AG08396 (cell line): ENCODE data around the gene RACK1.
"Not testable (repeated sequence)": the region's sequence is repeated elsewhere in the genome, so short reads cannot be mapped to it uniquely, and the experiment has no call there.

ENCODE experiments used
- DNase-seq: peaks from one replicate; pipeline ENCODE4 v3.0.0; 2012; ENCODE audit warnings: low spot score, mixed read lengths

RACK1 gene

DNA sequence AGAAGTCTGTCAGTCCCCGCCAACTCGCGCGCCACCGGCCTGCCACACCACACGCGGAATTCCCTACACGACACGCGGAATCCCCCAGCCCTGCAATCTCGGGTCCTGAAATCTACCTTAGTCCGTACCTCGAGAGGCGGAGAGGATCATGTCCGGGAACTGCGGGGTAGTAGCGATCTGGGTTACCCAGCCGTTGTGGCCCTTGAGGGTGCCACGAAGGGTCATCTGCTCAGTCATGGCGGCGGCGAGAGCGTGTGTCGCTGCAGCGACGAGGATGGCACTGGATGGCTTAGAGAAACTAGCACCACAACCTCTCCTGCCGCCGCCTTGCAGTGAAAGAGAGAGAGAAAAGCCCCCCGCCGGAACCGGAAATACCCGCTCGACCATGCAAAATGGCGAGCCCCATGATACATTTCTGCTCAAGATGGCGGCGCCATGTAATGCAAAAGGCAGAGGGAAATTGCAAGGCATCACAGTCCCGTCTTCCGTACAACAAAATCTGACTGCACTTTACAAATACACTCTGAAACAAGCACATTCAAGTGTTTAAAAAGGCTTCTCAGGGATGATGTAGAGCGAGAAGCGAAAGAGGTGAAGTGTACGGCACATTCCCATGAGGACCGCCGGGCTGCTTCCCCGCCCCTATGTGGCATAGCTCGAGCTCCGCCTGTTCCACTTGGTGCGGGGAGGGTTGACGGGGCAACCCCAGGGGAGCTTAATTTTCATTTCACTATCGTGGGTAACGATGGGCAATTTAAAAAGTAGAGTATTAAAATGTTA, at the start of gene RACK1:
Gene RACK1, minus strand, starts transcription at position 343 of the 780 bp plus-strand sequence. Its CDS starts 106 bp downstream, at position 237.
- peak; percentile 86 for DNase-seq

GRCh38 chr5:181287331-181287730, 43.6 kb upstream of the RACK1 start:
- DNase-seq = not testable (repeated sequence)

- DNase-seq = not testable (repeated sequence)
Observed at GRCh38 chr5:181285962-181286705, 42.4 kb upstream of the RACK1 start.

- DNase-seq = not testable (repeated sequence)
Observed at GRCh38 chr5:181283841-181284755, 40.4 kb upstream of the RACK1 start.

DNA sequence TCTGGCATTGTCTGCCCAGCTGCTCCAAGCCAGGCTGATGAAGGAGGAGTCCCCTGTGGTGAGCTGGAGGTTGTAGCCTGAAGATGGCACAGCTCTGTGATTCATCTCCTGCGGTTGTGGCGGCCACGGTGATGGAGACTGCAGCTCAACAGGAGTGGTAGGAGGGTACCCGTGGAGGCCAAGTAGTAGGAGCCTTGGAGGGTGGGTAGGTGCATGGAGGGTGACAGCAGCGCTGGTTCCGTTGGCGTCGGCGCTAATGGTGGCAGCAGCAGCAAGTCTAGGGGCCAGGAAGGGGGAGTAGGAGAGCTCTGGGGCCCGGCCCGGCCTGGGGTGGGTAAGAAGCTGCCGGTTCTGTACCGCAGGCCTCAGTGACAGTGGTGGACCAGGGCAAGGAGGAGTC, 39.6 kb upstream of the RACK1 start:
- no peak for DNase-seq

DNA sequence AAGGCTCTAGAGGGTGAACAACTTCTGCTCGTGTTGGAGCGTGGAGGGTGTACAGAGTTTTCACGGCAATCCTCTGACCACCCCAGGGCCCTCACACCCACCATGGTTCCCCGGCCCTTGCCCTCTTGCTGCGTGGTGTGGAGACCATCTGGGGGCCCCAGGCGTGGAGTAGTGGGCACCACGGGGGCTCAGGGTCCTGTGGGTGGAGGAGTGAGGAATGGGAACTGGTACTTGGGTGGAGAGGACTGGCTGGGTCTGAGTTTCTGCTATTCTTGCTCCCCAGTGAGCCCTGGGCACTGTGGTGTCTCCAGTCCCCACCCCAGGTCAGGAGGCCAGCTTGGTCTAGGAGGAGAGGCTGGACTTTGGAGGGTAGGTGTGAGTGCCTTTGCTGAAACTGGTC, 39.2 kb upstream of the RACK1 start:
- no peak for DNase-seq

GRCh38 chr5:181282415-181282814, 38.7 kb upstream of the RACK1 start:
- not testable (repeated sequence) for DNase-seq

- no peak for DNase-seq
Observed at GRCh38 chr5:181281984-181282316, 38.2 kb upstream of the RACK1 start.

GRCh38 chr5:181281077-181281983, 37.6 kb upstream of the RACK1 start:
- DNase-seq = no peak

GRCh38 chr5:181280251-181280762, 36.6 kb upstream of the RACK1 start:
- DNase-seq = no peak

GRCh38 chr5:181273433-181273744, 29.7 kb upstream of the RACK1 start:
- not testable (repeated sequence) for DNase-seq

DNA sequence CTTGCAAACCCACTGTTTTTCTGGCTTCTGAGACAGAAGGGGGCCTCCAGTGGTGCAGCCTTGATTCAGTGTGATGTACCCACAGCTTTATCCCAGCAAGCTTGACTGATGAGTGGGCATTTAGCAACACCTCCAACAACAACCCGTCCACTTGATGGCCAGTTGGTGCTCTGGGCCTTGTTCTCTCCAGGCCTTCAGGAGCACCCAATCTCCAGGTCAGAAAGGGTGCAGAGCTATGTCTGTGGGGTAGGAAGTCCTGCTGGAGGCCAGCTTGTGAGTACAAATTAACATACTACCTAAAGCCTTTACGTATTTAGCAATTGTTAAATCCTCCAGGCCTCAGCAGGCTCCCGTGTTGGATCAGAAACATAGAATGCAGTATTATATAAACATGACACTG, 27.4 kb upstream of the RACK1 start:
- DNase-seq = no peak

DNA sequence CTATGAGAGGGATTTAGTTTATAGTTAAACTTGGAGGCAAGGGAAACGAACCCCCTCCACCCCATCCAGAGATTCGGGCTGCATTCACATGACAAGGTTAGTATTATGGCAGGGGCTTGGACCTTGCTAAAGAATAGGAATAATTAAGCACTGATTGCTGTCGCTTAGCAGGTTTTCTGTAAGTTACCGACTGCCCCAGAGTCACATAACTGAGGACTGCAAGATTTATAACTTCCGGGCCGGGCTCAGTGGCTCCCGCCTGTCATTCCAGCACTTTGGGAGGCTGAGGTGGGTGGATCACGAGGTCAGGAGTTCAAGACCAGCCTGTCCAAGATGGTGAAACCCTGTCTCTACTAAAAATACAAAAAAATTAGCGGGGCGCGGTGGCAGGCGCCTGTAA, 24.2 kb upstream of the RACK1 start:
- DNase-seq = not testable (repeated sequence)

DNA sequence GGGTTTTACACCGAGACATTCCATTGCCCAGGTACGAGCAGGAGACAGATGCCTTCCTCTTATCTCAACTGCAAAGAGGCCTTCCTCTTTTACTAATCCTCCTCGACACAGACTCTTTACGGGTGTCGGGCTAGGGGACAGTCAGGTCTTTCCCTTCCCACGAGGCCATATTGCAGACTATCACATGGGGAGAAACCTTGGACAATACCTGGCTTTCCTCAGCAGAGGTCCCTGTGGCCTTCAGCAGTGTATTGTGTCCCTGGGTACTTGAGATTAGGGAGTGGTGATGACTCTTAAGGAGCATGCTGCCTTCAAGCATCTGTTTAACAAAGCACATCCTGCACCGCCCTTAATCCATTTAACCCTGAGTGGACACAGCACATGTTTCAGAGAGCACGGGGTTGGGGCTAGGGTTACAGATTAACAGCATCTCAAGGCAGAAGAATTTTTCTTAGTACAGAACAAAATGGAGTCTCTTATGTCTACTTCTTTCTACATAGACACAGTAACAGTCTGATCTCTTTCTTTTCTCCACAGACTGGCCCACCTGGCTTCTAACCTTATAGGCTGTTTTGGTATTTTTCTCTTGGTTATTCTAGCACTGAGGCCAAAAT, 23.7 kb upstream of the RACK1 start:
- not testable (repeated sequence) for DNase-seq

DNA sequence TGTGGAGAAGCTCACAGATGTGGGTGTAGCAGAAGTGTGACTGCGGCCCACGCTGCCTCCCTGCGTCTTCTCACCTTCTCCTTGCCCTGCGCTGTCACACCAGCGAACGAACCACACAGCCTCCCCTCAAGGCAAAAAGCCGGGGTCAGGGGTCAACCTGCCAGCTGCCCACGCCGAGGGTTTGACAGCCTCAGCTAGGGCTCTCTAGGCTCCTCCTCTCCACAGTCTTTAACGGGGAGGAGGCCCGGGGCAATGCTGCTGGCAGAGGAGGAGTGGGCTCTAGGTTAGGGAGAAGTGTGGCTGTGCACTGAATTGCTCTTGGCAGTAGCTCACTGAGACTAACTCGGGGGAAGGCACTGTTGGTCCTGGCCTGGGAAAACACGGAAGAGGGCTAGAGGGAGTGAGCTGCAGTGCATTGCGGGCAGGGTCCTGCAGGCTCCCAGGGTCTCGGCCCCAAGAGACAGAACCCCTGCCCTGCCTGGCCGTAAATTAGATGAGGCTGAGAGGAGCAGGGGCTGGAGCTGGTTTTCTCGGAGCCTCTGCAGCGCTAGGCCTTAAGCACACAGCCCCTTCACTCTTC, 21.5 kb upstream of the RACK1 start:
- DNase-seq = no peak

- no peak for DNase-seq
Observed at GRCh38 chr5:181263633-181264032, 19.9 kb upstream of the RACK1 start.

GRCh38 chr5:181261320-181262049, 17.8 kb upstream of the RACK1 start:
- peak; percentile 71 for DNase-seq

DNA sequence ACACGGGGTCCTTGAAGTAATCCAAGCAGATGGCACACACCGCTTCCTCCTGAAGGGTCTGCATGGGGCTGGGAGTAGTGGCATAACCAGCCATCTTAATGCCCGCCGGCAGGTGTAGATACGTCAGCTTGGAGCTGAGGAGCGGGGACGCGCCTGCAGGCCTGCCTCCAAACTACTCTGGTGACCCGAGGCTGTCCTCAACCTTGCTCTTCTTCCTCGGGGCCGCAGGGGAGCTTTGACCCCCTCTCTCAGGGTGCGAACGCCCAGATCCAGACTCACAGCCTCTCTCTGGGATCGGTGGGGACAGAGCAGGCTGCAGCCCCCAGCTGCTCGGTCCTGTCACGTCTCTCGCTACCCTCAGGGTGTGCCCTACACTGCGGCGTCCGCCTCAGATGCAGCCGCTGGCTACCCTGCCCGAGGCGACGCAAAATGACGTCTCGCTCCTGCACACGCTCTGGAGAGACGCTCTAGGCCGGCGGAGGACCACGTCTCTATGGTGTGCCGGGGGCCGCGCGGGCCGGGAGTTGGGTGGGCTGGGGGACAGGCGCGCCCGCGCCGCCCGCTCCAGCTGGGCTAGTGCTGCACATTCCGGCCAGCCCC, 17.1 kb upstream of the RACK1 start, which contains the start of gene TRIM52:
Gene TRIM52, minus strand, starts transcription at position 424 of the 600 bp plus-strand sequence. Its CDS starts 330 bp downstream, at position 94.
- peak; percentile 89 for DNase-seq
